Thyroid gland (tissue), 4 donors: ENCODE results near the gene MAD1L1. TPM values are rescaled to one million over a fixed set of nuclear protein-coding genes. Genes with fewer than 3 reads are reported as not detected.

Source experiments
- DNase-seq, 2 donors: peaks; one replicate each; pipeline ENCODE4 v3.0.0-alpha.2; 2019
- H3K27ac ChIP-seq, 3 donors: fragments of 200-600 bp; sonication (generic); 1 replicate in 2 of 3; 2 replicates in 1 of 3; pipeline ENCODE4 v1.5.1; 2016 to 2019; ENCODE audit warnings: mild to moderate bottlenecking in 1 of 3, moderate library complexity in 1 of 3
- H3K27me3 ChIP-seq: fragments of 200-600 bp; sonication (generic); one replicate; pipeline ENCODE4 v1.5.1; 2019
- H3K36me3 ChIP-seq, 2 donors: fragments of 200-600 bp; sonication (generic); one replicate each; pipeline ENCODE4 v1.5.1; 2016 to 2019
- H3K4me1 ChIP-seq, 2 donors: fragments of 200-600 bp; sonication (generic); one replicate each; pipeline ENCODE4 v1.5.1; 2017 to 2019
- H3K4me3 ChIP-seq, 3 donors: fragments of 200-600 bp; sonication (generic); replicated peaks in 1 of 3; 1 replicate in 2 of 3; 2 replicates in 1 of 3; pipeline ENCODE4 v1.5.1; 2016; ENCODE audit warnings: mild to moderate bottlenecking in 1 of 3
- H3K9me3 ChIP-seq: fragments of 200-600 bp; sonication (generic); one replicate; pipeline ENCODE4 v1.5.1; 2017
- POLR2A ChIP-seq, 2 donors: fragments of 450-650 bp; IDR thresholded peaks; one replicate each; pipeline ENCODE4 v1.6.1; 2017; ENCODE audit warnings: antibody characterized with exemption in 2 of 2, mild to moderate bottlenecking in 2 of 2, moderate library complexity in 1 of 2
- WGBS, 2 donors: methylation state at CpG; one replicate each; pipeline ENCODE4 v1.1.5; 2017; 5-methylcytosine and 5-hydroxymethylcytosine counted together
- intact Hi-C: fragments of 100-400 bp; cut with DNase I; formaldehyde crosslinking; loops from one replicate; pipeline ENCODE4 v1.15.1; 2023
- total RNA-seq, 4 donors: library from RNA; depleted of rRNA; stranded (reverse); fragments of >200 nt; gene quantifications; one replicate each; pipeline ENCODE4 v1.2.3, GENCODE V29; 2016
- TF ChIP-seq, protein P1 (sequence below), 6 experiments: fragments of 200-600 bp in 3 of 6; fragments of 450-650 bp in 3 of 6; sonication (generic) in 3 of 6; IDR thresholded peaks; one replicate each; pipeline ENCODE4 v1.5.1; 2016 to 2019; ENCODE audit warnings: antibody characterized with exemption in 6 of 6, mild to moderate bottlenecking in 2 of 6, inconsistent platforms in 1 of 6, moderate library complexity in 1 of 6

The MAD1L1 gene
- total RNA-seq, 4 donors from 2014 or later = 27.4 to 38.6 (median 33.9) TPM

DNA sequence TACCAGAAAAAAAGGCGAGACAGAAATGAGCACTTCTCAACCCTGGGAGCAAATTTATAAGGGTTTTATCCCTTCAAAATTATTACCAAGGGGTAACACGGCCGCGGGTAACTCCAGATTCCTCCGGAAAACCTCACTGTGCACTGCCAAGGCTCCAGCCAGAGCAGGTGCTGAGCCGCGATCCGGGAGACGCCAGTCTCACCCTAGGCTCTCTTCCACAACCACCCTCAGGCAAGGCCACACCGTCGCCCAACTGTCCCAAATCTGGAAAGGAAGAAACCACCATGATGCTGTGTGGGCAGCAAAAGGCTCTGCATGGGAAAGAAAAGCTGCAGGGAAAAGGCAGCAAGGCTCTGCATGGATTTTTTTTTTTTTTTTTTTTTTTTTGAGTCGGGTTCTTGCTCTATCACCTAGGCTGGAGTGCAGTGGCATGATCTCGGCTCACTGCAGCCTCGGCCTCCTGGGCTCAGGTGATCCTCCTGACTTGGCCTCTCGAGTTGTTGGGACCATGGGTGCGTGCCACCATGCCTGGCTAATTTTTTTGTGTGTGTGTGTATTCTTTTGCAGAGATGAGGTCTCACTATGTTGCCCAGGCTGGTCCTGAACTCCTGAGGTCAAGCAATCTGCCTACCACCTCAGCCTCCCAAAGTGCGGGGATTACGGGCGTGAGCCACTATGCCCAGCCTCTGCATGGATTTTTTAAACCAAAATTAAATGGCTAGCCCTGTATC, 39.0 kb downstream of the MAD1L1 start:
- no peak for DNase-seq
- TF ChIP-seq, protein P1, sequence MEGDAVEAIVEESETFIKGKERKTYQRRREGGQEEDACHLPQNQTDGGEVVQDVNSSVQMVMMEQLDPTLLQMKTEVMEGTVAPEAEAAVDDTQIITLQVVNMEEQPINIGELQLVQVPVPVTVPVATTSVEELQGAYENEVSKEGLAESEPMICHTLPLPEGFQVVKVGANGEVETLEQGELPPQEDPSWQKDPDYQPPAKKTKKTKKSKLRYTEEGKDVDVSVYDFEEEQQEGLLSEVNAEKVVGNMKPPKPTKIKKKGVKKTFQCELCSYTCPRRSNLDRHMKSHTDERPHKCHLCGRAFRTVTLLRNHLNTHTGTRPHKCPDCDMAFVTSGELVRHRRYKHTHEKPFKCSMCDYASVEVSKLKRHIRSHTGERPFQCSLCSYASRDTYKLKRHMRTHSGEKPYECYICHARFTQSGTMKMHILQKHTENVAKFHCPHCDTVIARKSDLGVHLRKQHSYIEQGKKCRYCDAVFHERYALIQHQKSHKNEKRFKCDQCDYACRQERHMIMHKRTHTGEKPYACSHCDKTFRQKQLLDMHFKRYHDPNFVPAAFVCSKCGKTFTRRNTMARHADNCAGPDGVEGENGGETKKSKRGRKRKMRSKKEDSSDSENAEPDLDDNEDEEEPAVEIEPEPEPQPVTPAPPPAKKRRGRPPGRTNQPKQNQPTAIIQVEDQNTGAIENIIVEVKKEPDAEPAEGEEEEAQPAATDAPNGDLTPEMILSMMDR (IDR thresholded peaks at IDR 0.05) = no peak
- TF ChIP-seq POLR2A (IDR thresholded peaks at IDR 0.05) = no peak
- 96 to 97% methylated on average over 19 of the region's 19 CpGs for WGBS, 2 donors
- Histone ChIP-seq H3K27ac (no peak overlapping the region), H3K4me1 (peaks cover 19 to 33% of the 10 kb centered on the region in 2 donors), H3K27me3 (no peaks in the 10 kb centered on the region), H3K36me3 (no peaks in the 10 kb centered on the region), H3K4me3 (no peak overlapping the region), H3K9me3 (no peaks in the 10 kb centered on the region)
- intact Hi-C loops = no loop called here

DNA sequence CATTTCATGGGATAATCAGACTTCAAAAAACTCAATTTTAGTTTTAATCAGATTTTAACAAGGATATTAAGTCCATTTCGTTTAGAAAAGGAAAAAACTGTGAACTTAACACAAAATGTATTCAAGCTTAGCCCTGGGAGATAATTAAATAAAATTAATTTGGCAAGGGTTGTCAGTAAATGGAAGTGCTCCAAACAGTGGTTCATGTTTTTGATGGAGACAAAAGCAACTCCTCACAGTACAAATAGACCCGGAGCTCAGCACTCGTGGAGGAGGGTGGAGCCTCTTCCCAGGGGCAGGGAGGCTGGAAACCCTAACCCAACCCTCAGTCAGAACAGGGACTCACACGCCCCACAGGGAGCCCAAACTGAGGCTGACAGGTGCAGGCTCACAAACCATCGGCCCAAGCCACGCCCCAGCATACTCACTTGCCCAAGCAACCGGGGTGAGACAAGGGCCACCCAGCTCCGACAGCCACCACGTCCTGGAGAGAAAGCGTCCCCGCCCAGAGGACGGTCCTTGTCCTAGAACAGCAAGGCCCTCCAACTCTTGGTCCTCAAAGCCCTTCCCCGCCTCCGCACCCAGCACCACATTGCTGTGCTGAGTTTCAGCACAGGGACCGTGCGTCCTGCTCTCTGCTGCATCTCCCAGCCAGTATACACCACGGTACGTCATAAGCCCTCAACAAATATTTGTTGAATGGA, 39.8 kb downstream of the MAD1L1 start:
- no peak for DNase-seq
- Histone ChIP-seq H3K27ac (no peak overlapping the region), H3K27me3 (no peaks in the 10 kb centered on the region), H3K9me3 (no peaks in the 10 kb centered on the region), H3K36me3 (no peaks in the 10 kb centered on the region), H3K4me1 (peaks cover 19 to 28% of the 10 kb centered on the region in 2 donors), H3K4me3 (no peak overlapping the region)
- TF ChIP-seq, protein P1 (IDR thresholded peaks at IDR 0.05) = no peak
- no peak for TF ChIP-seq POLR2A (IDR thresholded peaks at IDR 0.05)
- intact Hi-C loops = no loop called here
- WGBS, 2 donors = 79 to 85% methylated on average over 10 to 18 of the region's 18 CpGs

DNA sequence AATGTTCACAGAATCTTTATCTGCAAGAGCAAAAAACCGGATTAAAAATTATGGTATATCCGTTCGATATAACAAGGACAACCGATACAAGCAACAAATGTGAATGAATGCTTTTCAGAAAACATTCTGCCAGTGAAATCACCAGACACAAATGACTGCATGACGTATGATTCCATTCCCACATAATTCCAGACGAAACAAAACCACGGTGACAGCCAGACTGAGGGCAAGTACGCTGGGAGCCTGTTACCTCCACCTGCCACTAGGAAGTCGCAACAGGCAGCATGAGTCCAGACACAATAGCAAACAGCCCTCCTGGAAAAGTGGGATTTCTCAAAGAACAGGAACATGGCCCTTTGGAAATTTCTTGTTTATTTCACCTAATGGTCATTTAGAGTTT, 41.7 kb downstream of the MAD1L1 start:
- no peaks in the 10 kb centered on the region for H3K9me3 ChIP-seq
- no peaks in the 10 kb centered on the region for H3K27me3 ChIP-seq
- peaks cover 0 to 8% of the 10 kb centered on the region in 2 donors for H3K4me1 ChIP-seq
- no peaks in the 10 kb centered on the region for H3K36me3 ChIP-seq
- no peak overlapping the region for H3K4me3 ChIP-seq
- TF ChIP-seq POLR2A (IDR thresholded peaks at IDR 0.05) = no peak
- TF ChIP-seq, protein P1 (IDR thresholded peaks at IDR 0.05) = no peak
- intact Hi-C loops = no loop called here
- H3K27ac ChIP-seq = no peak overlapping the region
- DNase-seq = no peak
- WGBS, 2 donors = 93 to 97% methylated on average over 9 of the region's 9 CpGs

DNA sequence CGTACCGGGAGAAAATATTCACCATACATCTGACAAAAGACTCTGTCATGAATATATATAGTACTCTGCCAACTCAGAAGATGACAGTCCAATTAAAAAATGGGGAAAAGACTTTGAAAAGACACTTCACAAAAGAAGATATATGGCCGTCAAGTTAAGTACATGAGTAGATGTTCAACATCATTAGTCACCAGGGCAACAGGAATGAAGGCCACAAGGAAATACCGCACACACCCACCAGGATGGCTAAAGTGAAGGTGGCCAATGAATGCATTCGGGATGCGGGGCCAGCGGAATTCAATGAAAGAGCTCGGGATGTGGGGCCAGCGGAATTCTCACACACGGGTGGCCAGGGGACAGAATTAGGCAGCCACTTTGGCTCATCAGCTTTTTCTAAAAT, 42.2 kb downstream of the MAD1L1 start:
- intact Hi-C loops = no loop called here
- DNase-seq = no peak
- Histone ChIP-seq H3K27me3 (no peaks in the 10 kb centered on the region), H3K4me3 (no peak overlapping the region), H3K4me1 (peaks cover 0 to 4% of the 10 kb centered on the region in 2 donors), H3K36me3 (no peaks in the 10 kb centered on the region), H3K9me3 (no peaks in the 10 kb centered on the region), H3K27ac (no peak overlapping the region)
- 93 to 95% methylated on average over 10 of the region's 10 CpGs for WGBS, 2 donors
- TF ChIP-seq POLR2A (IDR thresholded peaks at IDR 0.05) = no peak
- TF ChIP-seq, protein P1 (IDR thresholded peaks at IDR 0.05) = no peak

DNA sequence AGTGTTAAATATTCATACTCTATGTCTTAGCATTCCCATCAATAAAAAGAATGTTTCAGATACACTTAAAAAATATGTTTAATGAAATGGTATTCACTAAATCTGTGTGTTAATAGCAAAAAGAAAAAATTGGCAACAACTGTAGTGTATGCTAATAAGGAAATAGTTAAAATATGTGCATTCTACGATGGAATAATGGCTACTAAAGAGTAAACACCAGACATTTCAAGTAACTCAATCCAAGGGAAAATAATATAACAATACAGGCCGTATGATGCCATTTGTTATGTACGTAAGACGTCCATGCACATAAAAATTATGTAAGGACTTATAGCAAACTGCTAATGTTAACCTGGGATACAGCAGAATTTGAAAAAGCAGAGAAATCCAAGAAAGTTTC, 46.6 kb downstream of the MAD1L1 start:
- TF ChIP-seq, protein P1 (IDR thresholded peaks at IDR 0.05) = no peak
- TF ChIP-seq POLR2A (IDR thresholded peaks at IDR 0.05) = no peak
- 90 to 91% methylated on average over 4 of the region's 4 CpGs for WGBS, 2 donors
- Histone ChIP-seq H3K4me1 (no peaks in the 10 kb centered on the region), H3K9me3 (no peaks in the 10 kb centered on the region), H3K27me3 (no peaks in the 10 kb centered on the region), H3K36me3 (no peaks in the 10 kb centered on the region), H3K27ac (no peak overlapping the region), H3K4me3 (no peak overlapping the region)
- intact Hi-C loops = no loop called here
- DNase-seq = no peak
